ENCODE measurements around the gene PLCD1.

- TF ChIP-seq CTCF (IDR thresholded peaks at IDR 0.05), result no peak
- TF ChIP-seq POLR2A (IDR thresholded peaks at IDR 0.05), result no peak
Measured at GRCh38 chr3:38015984-38016383, 13.5 kb downstream of the PLCD1 start.
